ENCODE results near the gene COA8. TPM values are rescaled to one million over a fixed set of nuclear protein-coding genes. Genes with fewer than 3 reads are reported as not detected.

Gene COA8
- total and polyA plus RNA-seq, 2 donors from 2014 or later: 40.7 to 65.1 TPM

DNA sequence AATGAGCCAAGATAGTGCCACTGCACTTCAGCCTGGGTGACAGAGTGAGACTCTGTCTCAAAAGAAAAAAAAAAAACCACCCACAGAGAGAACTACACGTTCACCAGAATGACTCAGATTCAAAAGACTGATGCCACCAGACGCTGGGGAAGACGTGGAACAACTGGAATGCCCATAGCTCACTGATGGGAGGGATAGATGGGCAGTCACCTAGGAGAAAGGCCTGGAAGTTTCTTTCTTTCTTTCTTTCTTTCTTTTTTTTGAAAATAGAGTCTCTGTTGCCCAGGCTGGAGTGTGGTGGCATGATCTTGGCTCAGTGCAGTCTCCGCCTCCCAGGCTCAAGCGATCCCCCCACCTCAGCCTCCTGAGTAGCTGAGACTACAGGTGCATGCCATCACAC is 56.3 kb downstream of the COA8 start:
- Histone ChIP-seq H3K9me3 (ENCODE audit: control insufficient read depth in 2 of 3, insufficient read depth in 1 of 3, low read length in 3 of 3) (no peaks in the 10 kb centered on the region), H3K27ac (ENCODE audit: low read depth in 2 of 2, low read length in 2 of 2) (no peak overlapping the region), H3K27me3 (ENCODE audit: control insufficient read depth, insufficient read depth, low read length) (no peaks in the 10 kb centered on the region), H3K9ac (ENCODE audit: low read length in 3 of 3) (no peak overlapping the region), H3K36me3 (ENCODE audit: control insufficient read depth in 2 of 3, insufficient read depth in 3 of 3, low read length in 3 of 3) (no peaks in the 10 kb centered on the region), H3K4me1 (ENCODE audit: control insufficient read depth in 2 of 3, insufficient read depth in 2 of 3, low read depth in 1 of 3, low read length in 3 of 3) (peaks cover 0 to 4% (median 0%) of the 10 kb centered on the region in 3 donors), H3K4me3 (ENCODE audit: low read length in 3 of 3) (no peak overlapping the region)
- DNase-seq (no peak), FAIRE-seq (no peak)
- TF ChIP-seq, protein P1, sequence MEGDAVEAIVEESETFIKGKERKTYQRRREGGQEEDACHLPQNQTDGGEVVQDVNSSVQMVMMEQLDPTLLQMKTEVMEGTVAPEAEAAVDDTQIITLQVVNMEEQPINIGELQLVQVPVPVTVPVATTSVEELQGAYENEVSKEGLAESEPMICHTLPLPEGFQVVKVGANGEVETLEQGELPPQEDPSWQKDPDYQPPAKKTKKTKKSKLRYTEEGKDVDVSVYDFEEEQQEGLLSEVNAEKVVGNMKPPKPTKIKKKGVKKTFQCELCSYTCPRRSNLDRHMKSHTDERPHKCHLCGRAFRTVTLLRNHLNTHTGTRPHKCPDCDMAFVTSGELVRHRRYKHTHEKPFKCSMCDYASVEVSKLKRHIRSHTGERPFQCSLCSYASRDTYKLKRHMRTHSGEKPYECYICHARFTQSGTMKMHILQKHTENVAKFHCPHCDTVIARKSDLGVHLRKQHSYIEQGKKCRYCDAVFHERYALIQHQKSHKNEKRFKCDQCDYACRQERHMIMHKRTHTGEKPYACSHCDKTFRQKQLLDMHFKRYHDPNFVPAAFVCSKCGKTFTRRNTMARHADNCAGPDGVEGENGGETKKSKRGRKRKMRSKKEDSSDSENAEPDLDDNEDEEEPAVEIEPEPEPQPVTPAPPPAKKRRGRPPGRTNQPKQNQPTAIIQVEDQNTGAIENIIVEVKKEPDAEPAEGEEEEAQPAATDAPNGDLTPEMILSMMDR (IDR thresholded peaks at IDR 0.05; ENCODE audit: borderline replicate concordance, extremely low read depth, insufficient read depth): no peak
- intact Hi-C loops (cut with DNase I): no loop called here

DNA sequence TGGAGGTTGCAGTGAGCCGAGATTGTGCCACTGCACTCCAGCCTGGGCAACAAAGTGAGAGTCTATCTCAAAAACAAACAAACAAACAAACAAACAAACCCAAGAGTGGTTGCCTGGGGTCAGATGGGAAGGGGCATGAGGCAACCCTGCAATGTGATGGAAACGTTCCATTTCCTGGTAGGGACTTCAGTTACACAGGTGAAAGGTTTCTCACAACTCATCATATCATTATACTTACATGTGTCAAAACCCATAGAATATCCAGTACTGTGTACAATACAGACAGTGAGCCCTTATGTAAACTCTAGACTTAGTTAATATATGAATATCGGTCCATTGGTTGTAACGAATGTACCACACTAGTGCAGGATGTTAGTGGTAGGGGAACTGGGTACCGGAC is 59.1 kb downstream of the COA8 start:
- H3K4me1 ChIP-seq (ENCODE audit: control insufficient read depth in 2 of 3, insufficient read depth in 2 of 3, low read depth in 1 of 3, low read length in 3 of 3): peaks cover 0 to 10% (median 0%) of the 10 kb centered on the region in 3 donors

DNA sequence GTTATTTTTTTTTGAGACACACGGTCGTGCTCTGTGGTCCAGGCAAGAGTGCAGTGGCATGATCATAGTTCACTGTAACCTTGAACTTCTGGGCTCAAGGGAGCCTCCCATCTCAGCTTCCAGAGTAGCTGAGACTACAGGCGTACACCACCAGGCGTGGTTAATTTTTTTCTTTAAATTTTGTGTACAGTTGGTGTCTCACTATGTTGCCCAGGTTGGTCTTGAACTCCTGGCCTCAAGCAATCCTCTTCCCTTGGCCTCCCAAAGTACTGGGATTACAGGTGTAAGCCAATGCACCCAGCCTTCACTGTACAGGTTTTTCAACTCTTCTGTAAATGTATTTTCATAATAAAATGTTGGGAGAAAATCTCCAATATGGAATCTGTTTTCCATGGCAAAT is 60.5 kb downstream of the COA8 start:
- Histone ChIP-seq H3K4me1 (ENCODE audit: control insufficient read depth in 2 of 3, insufficient read depth in 2 of 3, low read depth in 1 of 3, low read length in 3 of 3) (peaks cover 0 to 16% (median 0%) of the 10 kb centered on the region in 3 donors), H3K27me3 (ENCODE audit: control insufficient read depth, insufficient read depth, low read length) (no peaks in the 10 kb centered on the region), H3K36me3 (ENCODE audit: control insufficient read depth in 2 of 3, insufficient read depth in 3 of 3, low read length in 3 of 3) (no peaks in the 10 kb centered on the region), H3K27ac (ENCODE audit: low read depth in 2 of 2, low read length in 2 of 2) (no peak overlapping the region), H3K9ac (ENCODE audit: low read length in 3 of 3) (no peak overlapping the region), H3K4me3 (ENCODE audit: low read length in 3 of 3) (no peak overlapping the region), H3K9me3 (ENCODE audit: control insufficient read depth in 2 of 3, insufficient read depth in 1 of 3, low read length in 3 of 3) (no peaks in the 10 kb centered on the region)
- no peak for FAIRE-seq
- intact Hi-C loops (cut with DNase I): no loop called here
- DNase-seq: no peak
- TF ChIP-seq, protein P1 (IDR thresholded peaks at IDR 0.05; ENCODE audit: borderline replicate concordance, extremely low read depth, insufficient read depth): no peak

More for the DNA sequence above, 59.1 kb downstream of the COA8 start:
- Histone ChIP-seq H3K9ac (ENCODE audit: low read length in 3 of 3) (no peak overlapping the region), H3K9me3 (ENCODE audit: control insufficient read depth in 2 of 3, insufficient read depth in 1 of 3, low read length in 3 of 3) (no peaks in the 10 kb centered on the region), H3K36me3 (ENCODE audit: control insufficient read depth in 2 of 3, insufficient read depth in 3 of 3, low read length in 3 of 3) (no peaks in the 10 kb centered on the region), H3K27ac (ENCODE audit: low read depth in 2 of 2, low read length in 2 of 2) (no peak overlapping the region), H3K27me3 (ENCODE audit: control insufficient read depth, insufficient read depth, low read length) (no peaks in the 10 kb centered on the region), H3K4me3 (ENCODE audit: low read length in 3 of 3) (no peak overlapping the region)
- FAIRE-seq (no peak), DNase-seq (no peak)
- TF ChIP-seq, protein P1 (IDR thresholded peaks at IDR 0.05; ENCODE audit: borderline replicate concordance, extremely low read depth, insufficient read depth): no peak
- intact Hi-C loops (cut with DNase I): no loop called here

DNA sequence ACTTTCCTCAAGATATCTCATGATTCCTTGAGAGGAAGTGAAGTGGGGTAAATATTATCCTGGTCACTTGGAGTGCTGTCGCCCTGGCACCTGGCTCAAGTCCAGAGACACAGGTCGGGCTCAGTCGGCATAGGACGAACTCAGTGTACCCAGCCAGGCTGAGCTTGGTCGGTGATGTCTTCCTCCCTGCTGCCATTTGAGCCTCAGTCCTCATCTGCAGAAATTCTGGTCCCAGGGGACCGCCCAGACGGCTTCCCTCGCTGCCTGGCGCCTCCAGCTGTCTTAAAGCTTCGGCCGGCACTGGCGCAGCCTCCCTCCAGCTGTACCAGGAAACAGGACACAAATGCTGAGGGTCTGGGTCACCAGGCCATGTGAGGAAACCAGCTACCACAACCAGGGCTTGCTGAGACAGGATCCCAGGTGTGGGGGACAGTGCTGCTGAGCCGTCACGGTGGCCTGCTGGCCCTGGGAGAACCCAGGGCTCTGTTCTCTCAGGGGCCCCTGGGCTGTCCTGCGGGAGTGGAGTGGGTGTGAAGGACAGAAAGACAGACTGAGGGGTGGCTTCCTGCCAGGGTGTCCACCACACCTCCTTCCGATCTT is 61.2 kb downstream of the COA8 start:
- Histone ChIP-seq H3K36me3 (ENCODE audit: control insufficient read depth in 2 of 3, insufficient read depth in 3 of 3, low read length in 3 of 3) (no peaks in the 10 kb centered on the region), H3K4me3 (ENCODE audit: low read length in 3 of 3) (no peak overlapping the region), H3K4me1 (ENCODE audit: control insufficient read depth in 2 of 3, insufficient read depth in 2 of 3, low read depth in 1 of 3, low read length in 3 of 3) (peaks cover 0 to 17% (median 0%) of the 10 kb centered on the region in 3 donors), H3K9me3 (ENCODE audit: control insufficient read depth in 2 of 3, insufficient read depth in 1 of 3, low read length in 3 of 3) (no peaks in the 10 kb centered on the region), H3K27ac (ENCODE audit: low read depth in 2 of 2, low read length in 2 of 2) (no peak overlapping the region), H3K9ac (ENCODE audit: low read length in 3 of 3) (no peak overlapping the region), H3K27me3 (ENCODE audit: control insufficient read depth, insufficient read depth, low read length) (no peaks in the 10 kb centered on the region)
- DNase-seq (peak in 2 of 5 donors; percentile 22 to 26), FAIRE-seq (no peak)
- intact Hi-C loops (cut with DNase I): no loop called here
- TF ChIP-seq, protein P1 (IDR thresholded peaks at IDR 0.05; ENCODE audit: borderline replicate concordance, extremely low read depth, insufficient read depth): no peak

All from kidney (tissue), 14 donors.